ENCODE data around the gene DDX46.
A peak's percentile ranks its signal among the peaks of the same experiment; 100 is the strongest.
"Not testable (repeated sequence)": the region's sequence is repeated elsewhere in the genome, so short reads cannot be mapped to it uniquely, and the experiment has no call there.

Gene DDX46

GRCh38 chr5:134845852-134846640 is 87.5 kb downstream of the DDX46 start, which contains the start of gene C5orf24:
C5orf24 (plus strand) TSS chr5:134845968; CDS start chr5:134854901, 8,933 bp downstream.
- peak; percentile 63 for DNase-seq

- peak; percentile 26 for DNase-seq
These were observed 88.0 kb downstream of the DDX46 start for GRCh38 chr5:134846641-134846960.

GRCh38 chr5:134849434-134849933 is 90.9 kb downstream of the DDX46 start:
- DNase-seq: not testable (repeated sequence)

GRCh38 chr5:134851307-134851923 is 92.8 kb downstream of the DDX46 start:
- no peak for DNase-seq

GRCh38 chr5:134856465-134856864 is 97.9 kb downstream of the DDX46 start:
- not testable (repeated sequence) for DNase-seq

- no peak for DNase-seq
These were observed 98.8 kb downstream of the DDX46 start for GRCh38 chr5:134857401-134857800.

- DNase-seq: no peak
These were observed 106.1 kb downstream of the DDX46 start for GRCh38 chr5:134864707-134865106.

GRCh38 chr5:134873494-134873893 is 114.9 kb downstream of the DDX46 start:
- DNase-seq: peak; percentile 24

GRCh38 chr5:134873987-134874830 is 115.6 kb downstream of the DDX46 start, which contains the start of gene TXNDC15:
TXNDC15 (plus strand) TSS chr5:134874371; CDS start chr5:134874428, 57 bp downstream.
- peak; percentile 70 for DNase-seq

- DNase-seq: peak; percentile 37
These were observed 116.5 kb downstream of the DDX46 start for GRCh38 chr5:134874831-134875655.

GRCh38 chr5:134877159-134877558 is 118.6 kb downstream of the DDX46 start:
- DNase-seq: no peak

GRCh38 chr5:134878403-134878802 is 119.8 kb downstream of the DDX46 start:
- peak; percentile 13 for DNase-seq

- DNase-seq: no peak
These were observed 120.9 kb downstream of the DDX46 start for GRCh38 chr5:134879456-134879855.

Data from NCI-H510A treated with DMSO at 0.1 percent for 48 hours (cell line).